ENCODE measurements around the gene ZNF598. TPM values are rescaled to one million over a fixed set of nuclear protein-coding genes. Genes with fewer than 3 reads are reported as not detected.

ZNF598 gene
- total RNA-seq, 6 donors from 2014 or later = 20.1 to 62.8 (median 41.7) TPM

DNA sequence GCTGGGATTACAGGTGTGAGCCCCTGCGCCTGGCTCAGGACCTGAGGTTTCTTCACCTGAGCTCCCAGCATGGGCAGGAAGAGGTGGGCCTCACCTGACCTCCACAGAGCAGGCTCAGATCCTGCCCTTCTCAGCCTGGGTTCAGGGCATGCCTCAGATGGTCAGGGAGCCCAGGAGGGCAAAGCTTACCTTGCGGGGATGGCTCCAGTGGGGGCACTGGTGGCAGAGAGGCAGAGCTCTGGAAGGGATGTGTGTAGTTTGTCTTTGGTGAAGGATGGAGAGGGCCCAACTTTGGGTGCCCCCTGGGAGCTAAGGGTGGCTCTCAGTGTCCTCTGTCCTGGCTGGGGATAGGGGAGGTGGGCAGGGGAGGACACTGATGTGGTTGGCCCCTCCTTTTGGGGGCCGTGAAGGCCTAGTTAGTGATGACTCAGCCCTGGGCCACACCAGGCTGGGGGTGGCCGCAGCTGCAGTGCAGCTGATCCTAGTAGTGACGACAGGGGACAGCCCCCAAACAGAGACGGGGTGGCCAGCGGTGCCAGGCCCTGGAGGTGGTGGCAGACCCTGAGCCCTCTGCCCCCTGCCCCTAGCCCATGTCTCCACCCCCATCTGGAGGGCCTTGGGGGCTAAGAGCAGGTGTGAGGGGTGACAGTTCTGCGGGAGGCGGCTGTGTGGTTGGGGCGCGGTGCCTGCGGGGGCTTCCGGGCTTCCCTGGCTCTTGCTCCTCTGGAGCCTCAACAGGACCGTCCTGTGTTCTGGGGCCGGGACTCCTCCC is 22.9 kb upstream of the ZNF598 start:
- WGBS, 2 donors = 53 to 55% methylated on average over 4 to 12 of the region's 15 CpGs
- peak overlapping the region; percentile 18 to 83 (median 54) for H3K4me3 ChIP-seq
- peaks cover 63 to 76% (median 66%) of the 10 kb centered on the region in 4 donors for H3K4me1 ChIP-seq
- peak overlapping the region; percentile 88 to 97 (median 95) for H3K27ac ChIP-seq
- DNase-seq (no peak), ATAC-seq (ENCODE audit: low FRiP score in 2 of 2) (peak; percentile 13 to 39)
- no peak for TF ChIP-seq EP300 (IDR thresholded peaks at IDR 0.05)
- TF ChIP-seq POLR2AphosphoS5 (IDR thresholded peaks at IDR 0.05) = peak in 1 of 2 donors; percentile 1
- TF ChIP-seq POLR2A (IDR thresholded peaks at IDR 0.05) = no peak
- TF ChIP-seq, protein P1, sequence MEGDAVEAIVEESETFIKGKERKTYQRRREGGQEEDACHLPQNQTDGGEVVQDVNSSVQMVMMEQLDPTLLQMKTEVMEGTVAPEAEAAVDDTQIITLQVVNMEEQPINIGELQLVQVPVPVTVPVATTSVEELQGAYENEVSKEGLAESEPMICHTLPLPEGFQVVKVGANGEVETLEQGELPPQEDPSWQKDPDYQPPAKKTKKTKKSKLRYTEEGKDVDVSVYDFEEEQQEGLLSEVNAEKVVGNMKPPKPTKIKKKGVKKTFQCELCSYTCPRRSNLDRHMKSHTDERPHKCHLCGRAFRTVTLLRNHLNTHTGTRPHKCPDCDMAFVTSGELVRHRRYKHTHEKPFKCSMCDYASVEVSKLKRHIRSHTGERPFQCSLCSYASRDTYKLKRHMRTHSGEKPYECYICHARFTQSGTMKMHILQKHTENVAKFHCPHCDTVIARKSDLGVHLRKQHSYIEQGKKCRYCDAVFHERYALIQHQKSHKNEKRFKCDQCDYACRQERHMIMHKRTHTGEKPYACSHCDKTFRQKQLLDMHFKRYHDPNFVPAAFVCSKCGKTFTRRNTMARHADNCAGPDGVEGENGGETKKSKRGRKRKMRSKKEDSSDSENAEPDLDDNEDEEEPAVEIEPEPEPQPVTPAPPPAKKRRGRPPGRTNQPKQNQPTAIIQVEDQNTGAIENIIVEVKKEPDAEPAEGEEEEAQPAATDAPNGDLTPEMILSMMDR (IDR thresholded peaks at IDR 0.05) = no peak
- H3K27me3 ChIP-seq = no peaks in the 10 kb centered on the region
- H3K36me3 ChIP-seq = peaks cover 0 to 44% (median 7%) of the 10 kb centered on the region in 4 donors
- no peaks in the 10 kb centered on the region for H3K9me3 ChIP-seq

GRCh38 chr16:2031081-2031577 is 21.5 kb upstream of the ZNF598 start:
- ATAC-seq (ENCODE audit: low FRiP score in 2 of 2) = no peak
- 38 to 54% methylated on average over 6 to 7 of the region's 11 CpGs for WGBS, 2 donors
- peak in 2 of 4 donors; percentile 49 to 61 for TF ChIP-seq EP300 (IDR thresholded peaks at IDR 0.05)
- peak; percentile 10 to 73 for TF ChIP-seq POLR2AphosphoS5 (IDR thresholded peaks at IDR 0.05)
- TF ChIP-seq, protein P1 (IDR thresholded peaks at IDR 0.05) = no peak
- peak in 1 of 4 donors; percentile 14 for TF ChIP-seq POLR2A (IDR thresholded peaks at IDR 0.05)
- H3K4me1 ChIP-seq = peaks cover 55 to 74% (median 57%) of the 10 kb centered on the region in 4 donors
- DNase-seq = peak; percentile 48 to 82
- peak overlapping the region in 3 of 4 donors; percentile 83 to 97 (median 93) for H3K4me3 ChIP-seq
- H3K27ac ChIP-seq = peak overlapping the region; percentile 88 to 97 (median 95)
- H3K27me3 ChIP-seq = no peaks in the 10 kb centered on the region
- peaks cover 0 to 31% (median 2%) of the 10 kb centered on the region in 4 donors for H3K36me3 ChIP-seq
- no peaks in the 10 kb centered on the region for H3K9me3 ChIP-seq

GRCh38 chr16:2030036-2030435 is 20.4 kb upstream of the ZNF598 start:
- no peak for ATAC-seq (ENCODE audit: low FRiP score in 2 of 2)
- peaks cover 0 to 20% (median 0%) of the 10 kb centered on the region in 4 donors for H3K36me3 ChIP-seq

DNA sequence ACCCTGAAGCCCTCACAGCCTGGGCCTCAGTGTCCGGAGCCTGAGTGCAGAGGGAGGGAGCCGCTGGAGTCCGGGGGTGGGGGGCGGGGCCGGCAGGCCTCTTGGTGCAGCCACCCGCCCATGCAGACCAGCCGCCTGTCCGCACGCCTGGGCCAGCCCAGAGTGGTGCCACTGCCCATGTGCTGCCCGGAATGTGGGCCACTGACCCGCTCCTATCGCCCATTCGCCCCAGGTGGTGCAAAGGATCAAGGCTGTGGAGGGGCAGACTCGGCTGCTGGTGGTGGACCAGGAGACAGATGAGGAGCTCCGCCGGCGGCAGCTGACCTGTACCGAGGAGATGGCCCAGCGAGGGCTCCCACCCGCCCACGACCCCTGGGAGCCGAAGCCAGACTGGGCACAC is 19.7 kb upstream of the ZNF598 start:
- ATAC-seq (ENCODE audit: low FRiP score in 2 of 2) = no peak
- DNase-seq = peak in 1 of 2 donors; percentile 80
- Histone ChIP-seq H3K27ac (peak overlapping the region; percentile 72 to 97 (median 92)), H3K27me3 (no peaks in the 10 kb centered on the region), H3K4me1 (peaks cover 55 to 75% (median 58%) of the 10 kb centered on the region in 4 donors), H3K9me3 (no peaks in the 10 kb centered on the region), H3K36me3 (peaks cover 0 to 16% (median 0%) of the 10 kb centered on the region in 4 donors), H3K4me3 (peak overlapping the region; percentile 38 to 97 (median 88))
- TF ChIP-seq EP300 (IDR thresholded peaks at IDR 0.05) (no peak), POLR2A (IDR thresholded peaks at IDR 0.05) (no peak), POLR2AphosphoS5 (IDR thresholded peaks at IDR 0.05) (no peak)
- TF ChIP-seq, protein P1 (IDR thresholded peaks at IDR 0.05) = no peak
- 68 to 82% methylated on average over 3 to 16 of the region's 22 CpGs for WGBS, 2 donors

More at GRCh38 chr16:2030036-2030435, 20.4 kb upstream of the ZNF598 start:
- peaks cover 55 to 74% (median 57%) of the 10 kb centered on the region in 4 donors for H3K4me1 ChIP-seq
- no peak for DNase-seq
- H3K9me3 ChIP-seq = no peaks in the 10 kb centered on the region
- H3K27ac ChIP-seq = peak overlapping the region; percentile 72 to 97 (median 92)
- 64 to 94% methylated on average over 6 to 10 of the region's 11 CpGs for WGBS, 2 donors
- no peak for TF ChIP-seq POLR2AphosphoS5 (IDR thresholded peaks at IDR 0.05)
- TF ChIP-seq, protein P1 (IDR thresholded peaks at IDR 0.05) = no peak
- TF ChIP-seq POLR2A (IDR thresholded peaks at IDR 0.05) = no peak
- no peak for TF ChIP-seq EP300 (IDR thresholded peaks at IDR 0.05)
- peak overlapping the region; percentile 16 to 97 (median 88) for H3K4me3 ChIP-seq
- no peaks in the 10 kb centered on the region for H3K27me3 ChIP-seq

Measured in upper lobe of left lung (tissue), 6 donors.